GM06990 (cell line): ENCODE measurements around the gene ZNF23.

ENCODE experiments used
- DNase-seq: peaks from one replicate; pipeline ENCODE4 v3.0.0-alpha.2; 2011; ENCODE audit not compliant: insufficient read length; ENCODE audit errors: extremely low read depth
- H3K27me3 ChIP-seq: replicated peaks from 2 replicates; pipeline ENCODE4 v1.6.0; 2011; ENCODE audit warnings: low read length; ENCODE audit not compliant: control insufficient read depth, insufficient read depth
- H3K36me3 ChIP-seq: 2 replicates; pipeline ENCODE4 v1.5.1; 2011; ENCODE audit warnings: low read length; ENCODE audit not compliant: control insufficient read depth, insufficient read depth
- H3K4me3 ChIP-seq: replicated peaks from 2 replicates; pipeline ENCODE4 v1.5.1; 2011; ENCODE audit warnings: low read depth, mild to moderate bottlenecking, control low read depth, low read length
- TF ChIP-seq, protein P1 (sequence below): IDR thresholded peaks from 2 replicates; pipeline ENCODE4 v1.5.1; 2011; ENCODE audit warnings: low read length, control low read depth, mild to moderate bottlenecking, inconsistent platforms; ENCODE audit not compliant: insufficient read depth, poor library complexity, severe bottlenecking

ZNF23 gene

DNA sequence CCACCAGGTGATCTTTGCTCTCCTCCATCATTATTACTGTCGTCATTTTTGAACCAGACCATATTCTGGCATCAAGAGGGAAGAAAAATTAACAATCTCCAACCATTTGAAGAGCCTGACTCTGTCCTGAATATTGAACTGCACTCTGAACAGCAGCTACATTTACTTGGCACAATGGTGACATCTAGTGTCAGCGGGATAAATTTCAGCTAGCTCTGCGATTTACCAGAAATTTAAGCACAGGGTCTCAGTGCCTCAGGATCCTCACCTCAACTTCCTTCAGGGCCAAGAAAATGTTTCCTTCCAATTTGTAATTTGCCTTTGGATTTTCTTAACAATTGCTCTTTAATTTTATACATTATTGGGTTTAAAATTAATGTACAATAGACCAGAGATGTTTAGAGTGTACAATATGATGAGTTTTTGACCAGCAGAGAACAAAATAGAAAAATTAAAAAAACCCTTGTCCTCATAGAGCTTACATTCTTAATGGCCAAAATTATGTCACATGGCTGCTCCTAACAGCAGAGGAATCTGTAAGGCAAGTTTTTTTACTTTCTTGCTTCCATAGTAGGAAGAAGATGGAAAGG lies 37.8 kb upstream of the ZNF23 start:
- no peaks in the 10 kb centered on the region for H3K36me3 ChIP-seq
- peak; percentile 13 for DNase-seq
- H3K27me3 ChIP-seq: no peaks in the 10 kb centered on the region
- H3K4me3 ChIP-seq: no peak overlapping the region
- TF ChIP-seq, protein P1, sequence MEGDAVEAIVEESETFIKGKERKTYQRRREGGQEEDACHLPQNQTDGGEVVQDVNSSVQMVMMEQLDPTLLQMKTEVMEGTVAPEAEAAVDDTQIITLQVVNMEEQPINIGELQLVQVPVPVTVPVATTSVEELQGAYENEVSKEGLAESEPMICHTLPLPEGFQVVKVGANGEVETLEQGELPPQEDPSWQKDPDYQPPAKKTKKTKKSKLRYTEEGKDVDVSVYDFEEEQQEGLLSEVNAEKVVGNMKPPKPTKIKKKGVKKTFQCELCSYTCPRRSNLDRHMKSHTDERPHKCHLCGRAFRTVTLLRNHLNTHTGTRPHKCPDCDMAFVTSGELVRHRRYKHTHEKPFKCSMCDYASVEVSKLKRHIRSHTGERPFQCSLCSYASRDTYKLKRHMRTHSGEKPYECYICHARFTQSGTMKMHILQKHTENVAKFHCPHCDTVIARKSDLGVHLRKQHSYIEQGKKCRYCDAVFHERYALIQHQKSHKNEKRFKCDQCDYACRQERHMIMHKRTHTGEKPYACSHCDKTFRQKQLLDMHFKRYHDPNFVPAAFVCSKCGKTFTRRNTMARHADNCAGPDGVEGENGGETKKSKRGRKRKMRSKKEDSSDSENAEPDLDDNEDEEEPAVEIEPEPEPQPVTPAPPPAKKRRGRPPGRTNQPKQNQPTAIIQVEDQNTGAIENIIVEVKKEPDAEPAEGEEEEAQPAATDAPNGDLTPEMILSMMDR: peak; percentile 63

DNA sequence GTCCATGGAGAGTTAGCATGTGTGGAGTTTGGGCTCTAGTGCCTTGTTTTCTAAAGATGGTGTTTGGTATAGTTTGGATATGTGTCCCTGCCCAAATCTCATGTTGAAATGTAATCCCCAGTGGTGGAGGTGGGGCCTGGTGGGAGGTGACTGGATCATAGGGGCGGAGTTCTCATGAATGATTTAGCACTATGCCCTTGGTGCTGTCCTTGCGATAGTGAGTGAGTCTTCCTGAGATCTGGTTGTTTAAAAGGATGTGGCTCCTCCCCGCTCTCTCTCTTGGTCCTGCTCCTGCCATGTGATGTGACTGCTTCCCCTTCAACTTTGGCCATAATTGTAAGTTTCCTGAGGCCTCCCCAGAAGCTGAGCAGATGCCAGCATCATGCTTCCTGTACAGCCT lies 36.0 kb upstream of the ZNF23 start:
- no peaks in the 10 kb centered on the region for H3K36me3 ChIP-seq
- no peak for DNase-seq
- H3K27me3 ChIP-seq: no peaks in the 10 kb centered on the region
- TF ChIP-seq, protein P1: no peak
- H3K4me3 ChIP-seq: no peak overlapping the region

DNA sequence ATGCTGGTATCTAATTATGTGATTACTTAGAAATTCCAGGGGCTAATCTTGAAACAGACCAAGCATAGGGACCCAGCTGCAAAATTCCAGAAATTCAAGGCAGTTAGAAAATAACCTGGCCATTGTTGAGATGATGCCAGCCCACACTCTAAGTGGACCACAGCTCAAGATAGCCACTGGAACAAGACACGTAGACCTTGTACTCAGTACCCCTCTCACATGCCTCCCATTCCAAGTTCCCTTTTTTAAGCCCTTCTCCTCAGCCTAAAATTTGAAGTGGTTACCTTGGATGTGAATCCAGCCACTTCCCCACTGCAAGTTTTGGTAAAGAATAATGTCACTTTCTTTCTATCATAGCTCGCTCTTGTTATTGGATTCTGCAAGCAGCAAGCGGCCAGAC lies 31.2 kb upstream of the ZNF23 start:
- TF ChIP-seq, protein P1: no peak
- Histone ChIP-seq H3K4me3 (no peak overlapping the region), H3K27me3 (no peaks in the 10 kb centered on the region), H3K36me3 (no peaks in the 10 kb centered on the region)
- DNase-seq: no peak

DNA sequence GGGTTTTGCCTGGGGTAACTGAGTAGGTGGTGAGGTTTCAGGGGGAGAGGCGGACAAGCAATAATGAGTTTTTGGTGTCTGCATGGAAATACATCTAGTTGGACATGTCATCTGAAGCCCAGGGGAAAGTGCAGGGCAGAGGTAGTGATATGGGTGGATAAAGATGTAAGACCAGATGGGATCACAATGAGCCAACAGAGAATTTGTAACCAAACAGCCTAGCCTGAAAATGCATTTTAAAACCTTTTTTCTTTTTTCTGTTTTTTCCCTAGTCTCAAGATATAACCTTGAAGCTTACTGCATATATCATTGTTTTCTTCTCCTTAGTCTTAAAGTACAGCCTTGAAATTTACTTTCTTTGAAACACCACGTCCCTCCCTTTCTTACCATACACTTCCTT lies 30.7 kb upstream of the ZNF23 start:
- H3K4me3 ChIP-seq: no peak overlapping the region
- H3K36me3 ChIP-seq: no peaks in the 10 kb centered on the region
- DNase-seq: no peak
- TF ChIP-seq, protein P1: no peak
- H3K27me3 ChIP-seq: no peaks in the 10 kb centered on the region

DNA sequence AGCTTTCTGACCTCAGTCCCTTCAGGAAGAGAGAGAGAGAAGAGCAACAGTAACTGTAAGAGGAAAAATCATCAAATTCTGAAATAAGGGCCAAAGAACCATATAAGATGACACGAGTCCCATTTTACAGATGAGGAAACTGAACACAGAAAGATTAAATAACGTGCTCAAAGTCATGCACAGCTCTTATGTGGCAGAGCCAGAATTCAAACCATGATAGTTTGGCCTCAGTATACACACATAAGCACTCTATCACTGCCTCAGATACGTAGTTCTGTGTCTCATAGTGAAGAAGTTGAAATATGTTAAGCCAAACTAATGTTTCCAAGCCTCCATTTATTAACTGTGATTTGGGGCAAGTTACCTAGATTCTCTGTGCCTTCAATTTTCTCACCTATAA lies 29.0 kb upstream of the ZNF23 start:
- Histone ChIP-seq H3K36me3 (no peaks in the 10 kb centered on the region), H3K27me3 (no peaks in the 10 kb centered on the region), H3K4me3 (no peak overlapping the region)
- DNase-seq: no peak
- TF ChIP-seq, protein P1: no peak

DNA sequence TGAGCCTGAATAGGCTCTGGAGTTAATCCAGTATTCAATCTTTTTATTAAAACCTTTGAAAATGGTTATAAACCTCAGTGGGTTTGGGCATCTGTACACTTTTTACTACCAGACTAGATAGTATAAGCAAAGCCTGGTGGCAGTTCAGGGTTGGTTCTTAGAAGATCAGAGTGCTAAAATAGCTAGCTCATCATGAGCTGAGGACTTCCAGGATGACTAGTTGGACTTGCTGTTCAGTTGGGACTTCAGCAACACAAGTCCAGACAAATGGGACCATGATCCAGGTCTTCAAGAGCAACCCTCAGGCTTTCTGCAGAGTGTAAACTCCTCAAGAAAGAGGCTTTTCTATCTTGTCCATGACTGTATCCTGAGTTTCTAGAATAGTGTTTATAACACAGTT lies 28.3 kb upstream of the ZNF23 start:
- no peak for DNase-seq
- Histone ChIP-seq H3K27me3 (no peaks in the 10 kb centered on the region), H3K36me3 (no peaks in the 10 kb centered on the region), H3K4me3 (no peak overlapping the region)
- TF ChIP-seq, protein P1: no peak
